ENCODE data around the gene PDF. TPM values are rescaled to one million over a fixed set of nuclear protein-coding genes. Genes with fewer than 3 reads are reported as not detected.

Gene PDF
- polyA plus RNA-seq, 10 donors = 2.3 to 7.1 (median 3.8) TPM

DNA sequence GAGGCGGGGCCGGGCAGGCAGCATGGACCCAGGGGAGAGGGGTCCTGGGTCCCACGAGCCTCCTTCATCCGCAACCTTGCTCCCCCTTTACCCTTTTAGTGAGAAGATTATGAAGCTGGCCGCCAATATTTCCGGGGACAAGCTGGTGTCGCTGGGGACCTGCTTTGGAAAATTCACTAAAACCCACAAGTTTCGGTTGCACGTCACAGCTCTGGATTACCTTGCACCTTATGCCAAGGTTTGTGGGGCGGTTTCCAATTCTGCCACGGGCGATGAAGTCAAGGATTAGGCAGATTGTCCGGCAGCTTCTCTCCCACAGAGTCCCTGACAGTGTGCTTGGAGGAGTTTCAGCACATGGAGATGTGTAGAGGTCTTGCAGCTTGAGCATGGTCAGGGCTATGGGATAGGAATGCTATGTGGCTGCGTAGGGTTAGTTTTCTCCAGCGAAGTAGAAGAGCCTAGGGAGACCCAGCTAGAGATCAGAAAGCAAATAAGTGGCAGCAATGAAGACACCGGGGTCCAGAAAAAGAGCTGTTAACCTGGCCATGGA lies 9.8 kb upstream of the PDF start:
- no peak for DNase-seq

DNA sequence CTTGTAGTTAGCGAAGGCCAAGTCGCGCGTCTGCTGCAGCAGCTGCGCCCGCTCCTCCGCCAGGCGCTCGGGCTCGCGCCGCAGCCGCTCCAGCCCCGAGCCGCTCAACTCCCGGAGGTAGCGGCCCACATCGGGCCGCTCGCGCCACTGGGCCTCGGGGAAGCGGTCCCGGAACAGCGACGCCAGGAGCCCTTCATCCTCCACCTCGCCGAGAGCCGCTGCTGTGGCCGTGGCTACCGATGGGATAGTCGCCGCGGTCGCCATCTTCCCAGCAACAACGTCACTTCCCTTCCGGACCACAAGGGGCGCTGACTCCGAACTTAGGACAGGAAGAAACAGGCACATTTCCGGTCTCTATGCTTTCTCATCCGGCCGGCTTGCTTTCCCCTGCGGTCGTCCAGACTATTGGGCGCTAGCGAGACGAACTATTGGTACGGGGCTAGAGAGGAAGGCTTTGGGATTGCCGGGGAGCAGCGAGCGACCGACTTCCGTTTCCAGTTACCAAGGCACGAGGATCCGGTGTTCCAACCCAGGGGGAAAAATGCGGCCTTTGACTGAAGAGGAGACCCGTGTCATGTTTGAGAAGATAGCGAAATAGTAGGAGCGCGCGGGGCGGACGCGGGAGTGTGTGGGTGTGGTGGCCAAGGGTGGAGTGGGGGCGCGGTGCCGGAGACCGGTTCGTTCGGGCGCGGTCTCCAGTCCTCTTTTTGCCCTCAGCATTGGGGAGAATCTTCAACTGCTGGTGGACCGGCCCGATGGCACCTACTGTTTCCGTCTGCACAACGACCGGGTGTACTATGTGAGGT lies 9.1 kb upstream of the PDF start, which contains the start of the genes COG8 and NIP7:
TSS of gene COG8 (minus strand) at position 276 of the 806 bp plus-strand sequence. CDS start at position 264, 12 bp downstream.
TSS of gene NIP7 (plus strand) at position 484 of the 806 bp plus-strand sequence. CDS start at position 542, 58 bp downstream.
- peak; percentile 98 to 99 (median 98) for DNase-seq

DNA sequence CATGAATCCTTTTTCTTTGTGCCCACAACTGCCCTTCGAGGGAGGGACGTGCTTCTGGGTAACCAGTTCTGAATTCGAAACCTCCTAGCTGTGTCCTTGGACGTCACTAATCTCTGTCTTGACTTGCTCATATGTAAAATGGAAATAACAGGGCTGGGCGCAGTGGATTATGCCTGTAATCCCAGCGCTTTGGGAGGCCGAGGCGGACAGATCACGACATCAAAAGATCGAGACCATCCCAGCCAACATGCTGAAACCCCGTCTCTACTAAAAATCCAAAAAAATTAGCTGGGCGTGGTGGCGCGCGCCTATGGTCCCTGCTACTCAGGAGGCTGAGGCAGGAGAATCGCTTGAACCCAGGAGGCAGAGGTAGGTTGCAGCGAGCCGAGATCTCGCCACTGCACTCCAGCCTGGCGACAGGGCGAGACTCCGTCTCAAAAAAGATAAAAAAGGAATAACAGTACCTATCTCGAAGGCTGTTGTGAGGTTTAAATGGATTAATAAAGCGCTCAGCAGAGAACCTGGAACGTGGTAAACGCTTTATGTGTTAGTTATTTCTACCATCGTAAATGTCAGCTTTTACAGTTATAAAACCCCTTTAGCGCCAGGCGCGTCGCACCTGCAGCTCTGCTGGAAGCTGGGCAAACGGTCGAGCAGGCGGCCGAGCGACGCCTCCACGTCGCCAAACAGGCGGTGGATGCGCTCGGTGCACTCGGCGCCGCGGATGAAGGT lies 8.3 kb upstream of the PDF start:
- DNase-seq = no peak

DNA sequence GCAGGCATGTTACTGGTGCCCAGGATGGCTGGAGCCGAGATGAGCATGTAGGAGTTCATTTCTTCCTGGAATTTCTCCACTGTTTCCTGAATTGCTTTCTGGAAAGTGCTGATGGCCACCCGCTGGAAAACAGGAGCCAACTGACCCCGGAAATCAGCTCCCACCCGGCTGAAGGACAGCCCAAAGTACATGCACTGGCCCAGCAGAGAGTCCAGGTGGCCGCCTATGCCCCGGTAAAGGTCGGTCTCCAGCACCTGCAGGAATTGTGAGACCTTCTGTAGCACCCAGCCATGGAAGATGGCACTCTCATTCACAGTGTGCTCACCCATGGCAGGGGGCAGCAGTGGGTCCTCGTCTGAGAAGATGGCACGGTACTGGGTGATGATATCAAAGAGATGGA lies 4.3 kb upstream of the PDF start:
- no peak for DNase-seq

DNA sequence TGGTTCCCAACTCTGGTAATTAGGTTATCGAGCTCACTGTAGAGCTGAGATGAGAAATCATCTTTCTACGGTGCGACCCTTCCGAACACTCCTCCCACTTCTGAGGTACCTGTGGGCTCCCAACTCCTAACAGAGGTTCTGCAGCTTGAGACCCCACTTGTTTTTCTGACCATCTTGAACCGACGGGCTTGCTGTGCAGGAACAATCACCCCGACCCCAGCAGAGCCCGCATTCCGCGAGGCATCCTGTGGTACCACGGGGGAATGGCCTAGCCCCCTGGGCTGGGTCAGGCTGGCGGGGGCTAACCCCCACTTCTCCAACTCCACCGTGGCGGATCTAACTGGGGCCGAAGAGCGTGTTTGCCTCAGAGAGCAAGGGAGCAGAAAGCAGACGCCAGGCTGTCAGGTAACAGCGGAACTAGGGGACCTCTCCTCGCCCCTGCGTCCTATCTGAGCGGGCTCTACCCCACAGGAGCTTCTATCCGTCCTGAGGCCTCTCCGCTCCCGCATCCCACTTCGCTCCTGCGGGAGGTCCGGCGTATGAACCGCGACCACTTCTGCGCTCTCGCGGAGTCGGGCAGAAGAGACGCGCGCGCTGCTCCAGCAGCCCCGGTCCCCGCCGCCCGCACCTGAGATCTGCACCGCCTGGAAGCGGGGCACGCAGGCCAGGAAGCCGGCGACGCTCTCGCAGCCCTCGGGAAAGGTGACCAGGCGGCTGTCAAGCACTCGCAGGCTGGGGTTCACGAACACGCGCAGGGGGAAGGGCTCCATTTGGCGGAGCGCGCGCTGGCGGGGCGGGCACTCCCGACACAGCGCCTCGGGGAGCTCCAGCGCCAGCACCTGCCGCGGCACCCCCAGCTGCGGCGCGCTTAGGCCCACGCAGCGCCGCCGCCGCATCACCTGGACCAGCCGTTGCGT lies 761 bp downstream of the PDF start:
- DNase-seq = no peak

DNA sequence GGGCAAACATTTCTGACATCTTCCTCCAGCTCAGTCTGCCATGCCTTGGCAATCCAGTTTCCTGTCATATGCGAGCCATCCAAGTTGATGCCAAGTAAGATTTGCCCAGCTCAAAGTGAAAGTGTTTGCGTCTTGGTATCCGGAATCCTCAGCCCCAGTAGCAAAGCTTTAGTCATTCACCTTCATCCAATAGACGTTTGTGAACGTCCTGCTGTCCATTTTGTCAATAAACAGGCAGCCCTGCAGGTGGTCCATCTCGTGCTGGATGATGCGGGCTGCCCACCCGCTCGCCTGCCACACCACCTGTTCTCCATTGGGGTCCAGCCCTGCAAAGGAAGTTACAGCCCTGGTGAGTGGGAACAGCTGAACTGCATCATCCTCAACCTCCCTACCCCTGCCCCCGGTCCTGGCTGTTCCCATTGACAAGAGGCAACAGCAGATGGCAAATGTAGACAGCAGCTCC lies 1.5 kb downstream of the PDF start:
- no peak for DNase-seq

DNA sequence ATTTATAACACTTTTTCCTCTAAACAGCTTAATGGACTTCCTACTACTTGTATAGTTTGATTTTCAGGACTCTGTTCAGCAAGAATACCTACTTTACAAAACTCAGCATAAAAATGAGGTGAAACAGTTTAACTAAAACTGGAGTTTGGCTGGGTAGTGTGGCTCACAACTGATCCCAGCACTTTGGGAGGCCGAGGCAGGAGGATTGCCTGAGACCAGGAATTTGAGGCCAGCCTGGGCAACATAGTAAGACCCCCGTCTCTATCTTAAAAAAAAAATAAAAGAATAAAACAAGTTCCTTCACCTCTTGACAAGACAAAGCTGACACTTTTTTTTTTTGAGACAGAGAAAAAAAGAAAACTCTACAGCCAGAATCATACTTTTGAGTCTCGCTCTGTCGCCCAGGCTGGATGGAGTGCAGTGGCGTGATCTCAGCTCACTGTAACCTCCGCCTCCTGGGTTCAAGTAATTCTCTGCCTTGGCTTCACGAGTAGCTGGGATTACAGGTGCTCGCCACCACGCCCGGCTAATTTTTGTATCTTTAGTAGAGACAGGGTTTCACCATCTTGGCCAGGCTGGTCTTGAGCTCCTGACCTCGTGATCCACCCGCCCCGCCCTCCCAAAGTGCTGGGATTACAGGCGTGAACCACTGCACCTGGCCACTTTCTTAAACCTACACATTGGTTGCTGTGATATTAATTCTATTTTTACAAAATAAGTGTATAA lies 2.6 kb downstream of the PDF start:
- no peak for DNase-seq

DNA sequence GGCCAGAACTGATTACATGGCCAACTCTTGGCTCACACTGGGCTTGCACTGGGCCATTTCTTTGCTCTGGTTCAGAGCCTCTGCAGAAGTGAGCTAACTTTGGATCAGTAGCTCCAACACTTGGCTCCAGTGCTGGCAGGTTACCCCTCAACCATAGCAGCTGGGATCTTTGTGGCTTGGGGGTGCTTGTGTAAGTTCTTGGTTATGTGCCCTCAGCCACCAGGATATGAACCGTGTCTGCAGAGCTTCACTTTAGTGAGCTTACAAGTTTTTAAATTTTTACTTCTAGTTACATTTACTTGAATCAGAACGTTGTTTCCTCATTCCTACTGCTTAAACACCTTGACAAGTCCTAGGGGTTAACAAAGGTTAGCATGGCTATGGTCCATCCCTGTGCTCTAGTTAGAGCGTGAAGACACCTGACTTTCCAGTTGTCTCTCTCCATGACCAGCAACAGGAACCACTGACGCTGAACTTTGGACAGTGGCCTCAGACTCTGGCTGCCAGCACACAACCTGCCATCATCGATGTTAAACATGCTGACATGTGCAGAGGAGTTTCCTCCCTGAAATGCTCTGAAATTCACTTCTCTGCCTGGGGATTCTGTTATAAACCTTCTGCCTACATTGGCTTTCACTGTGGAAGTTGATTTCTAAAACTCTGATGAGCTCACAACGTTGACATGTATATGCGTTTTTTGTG lies 4.1 kb downstream of the PDF start:
- no peak for DNase-seq

DNA sequence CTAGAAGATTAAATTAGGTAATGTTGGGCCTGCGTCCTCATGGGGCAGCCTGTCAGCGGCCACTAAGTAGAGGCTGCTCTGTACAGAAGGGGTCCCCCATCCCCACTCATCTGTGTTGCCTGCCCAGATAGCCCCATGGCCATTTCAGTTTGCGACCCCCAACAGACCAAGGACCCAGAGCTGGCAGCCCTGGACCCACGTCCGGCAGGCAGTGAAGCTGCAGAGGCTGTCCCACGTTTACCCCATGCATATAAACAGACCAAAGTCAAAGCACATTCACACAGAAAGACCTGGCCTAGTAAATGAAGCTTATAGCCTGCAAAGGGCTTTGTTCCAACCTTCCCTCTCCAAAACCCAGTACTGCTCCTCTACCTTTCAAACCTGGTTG lies 4.6 kb downstream of the PDF start:
- DNase-seq = no peak

DNA sequence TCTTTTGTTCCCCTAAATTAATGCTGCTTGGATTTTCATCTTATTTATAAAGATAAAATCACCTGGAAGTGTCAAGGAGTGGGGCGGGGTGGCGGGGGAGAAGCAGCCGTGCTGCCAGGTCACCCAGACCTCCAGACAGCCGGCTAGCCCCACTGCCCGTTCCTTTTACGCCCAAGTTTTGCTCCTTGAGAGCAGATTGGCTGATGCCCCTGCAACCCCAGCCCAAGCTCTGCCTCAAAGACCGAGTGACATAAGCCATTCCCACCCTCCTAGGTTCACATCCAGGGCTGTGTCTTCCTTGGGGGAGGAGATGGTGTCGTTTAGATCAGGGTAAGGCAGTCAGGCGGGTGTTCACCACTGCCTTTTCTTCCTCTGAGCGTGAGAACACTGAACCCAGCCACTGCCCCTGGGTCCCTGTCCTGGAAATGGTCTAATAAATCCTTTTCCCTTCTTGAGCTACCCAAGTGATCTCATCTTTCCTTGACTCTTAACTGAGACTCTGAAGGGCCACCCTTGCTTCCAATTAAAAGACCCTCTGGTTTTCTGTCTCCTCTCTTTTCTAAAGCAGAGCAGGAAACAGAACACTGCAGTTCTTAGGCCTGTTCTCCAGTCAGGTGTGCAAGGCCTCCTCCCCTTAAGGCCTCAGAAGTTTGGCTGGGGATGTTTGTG lies 5.7 kb downstream of the PDF start:
- DNase-seq = no peak

DNA sequence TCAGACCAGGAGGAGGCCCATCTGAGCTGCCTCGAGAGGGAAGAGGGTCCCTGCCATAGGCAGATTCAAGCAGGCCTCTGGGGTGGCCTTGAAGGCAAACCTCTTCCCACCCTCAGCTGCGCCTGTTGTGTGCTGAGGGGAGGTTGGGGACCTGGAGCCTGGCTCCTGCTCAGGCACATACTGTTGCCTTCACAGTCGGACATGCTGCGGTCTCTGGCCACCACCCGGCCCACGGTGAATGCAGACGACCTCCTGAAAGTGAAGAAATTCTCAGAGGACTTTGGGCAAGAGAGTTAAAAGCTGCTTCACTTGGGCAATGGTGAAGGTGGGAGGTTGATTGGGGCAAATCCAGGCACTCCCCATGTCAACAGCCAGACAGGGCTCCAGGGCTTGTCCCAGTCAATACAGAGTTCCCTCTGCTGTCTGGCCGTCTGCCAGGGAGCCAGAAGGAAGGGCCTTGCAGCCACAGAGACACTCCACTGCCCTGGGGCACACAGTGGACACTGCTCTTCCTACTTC lies 6.3 kb downstream of the PDF start:
- DNase-seq = peak in 1 of 3 donors; percentile 35

DNA sequence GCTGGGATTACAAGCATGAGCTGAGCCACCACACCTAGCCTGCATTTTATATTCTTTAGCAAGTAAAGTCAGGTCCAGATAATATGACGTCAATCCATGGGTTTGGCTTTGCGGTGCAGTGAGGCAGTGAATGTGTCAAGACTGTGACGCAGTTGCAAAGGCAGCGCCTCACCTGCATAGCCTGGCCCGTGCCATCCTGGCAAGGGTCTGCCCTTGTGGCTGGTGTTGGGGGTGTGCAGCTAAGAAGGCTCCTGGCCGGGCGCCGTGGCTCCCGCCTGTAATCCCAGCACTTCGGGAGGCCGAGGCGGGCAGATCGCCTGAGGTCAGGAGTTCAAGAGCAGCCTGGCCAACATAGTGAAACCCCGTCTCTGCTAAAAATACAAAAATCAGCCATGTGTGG lies 7.0 kb downstream of the PDF start:
- no peak for DNase-seq

DNA sequence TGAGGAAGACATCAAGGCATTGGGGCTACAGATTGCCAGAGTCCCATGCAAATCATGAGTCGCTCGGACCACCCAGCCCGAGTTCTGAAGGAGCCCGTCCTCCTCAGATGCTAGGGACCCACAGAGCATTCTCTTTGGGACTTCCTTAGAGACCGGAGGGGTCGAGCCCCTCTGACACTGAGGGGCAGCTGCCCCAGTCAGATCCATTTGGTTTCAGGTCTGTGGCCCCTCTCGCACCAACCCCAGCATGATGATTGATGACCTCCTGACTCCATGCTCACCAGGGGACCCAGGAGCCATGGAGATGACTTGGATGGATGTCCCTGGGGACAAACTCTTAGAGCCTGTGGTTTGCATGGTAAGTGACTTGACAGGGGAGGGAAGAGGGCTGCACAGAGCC lies 8.0 kb downstream of the PDF start:
- no peak for DNase-seq

DNA sequence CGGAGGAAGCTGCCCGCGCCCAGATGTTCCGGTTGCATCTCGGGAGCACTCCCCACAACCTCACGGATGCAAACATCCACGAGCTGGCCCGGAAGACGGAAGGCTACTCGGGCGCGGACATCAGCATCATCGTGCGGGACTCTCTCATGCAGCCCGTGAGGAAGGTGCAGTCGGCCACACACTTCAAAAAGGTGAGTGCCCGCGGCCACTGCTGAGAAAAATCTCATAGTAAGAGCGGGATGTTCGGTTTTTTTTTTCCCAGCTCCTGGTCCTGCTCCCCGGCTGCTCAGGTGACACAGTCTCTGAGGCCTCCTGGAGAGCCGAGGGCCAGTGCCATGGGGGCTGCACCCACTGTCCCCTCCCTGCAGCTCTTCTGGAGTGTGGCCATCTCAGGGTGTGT lies 9.3 kb downstream of the PDF start:
- no peak for DNase-seq

DNA sequence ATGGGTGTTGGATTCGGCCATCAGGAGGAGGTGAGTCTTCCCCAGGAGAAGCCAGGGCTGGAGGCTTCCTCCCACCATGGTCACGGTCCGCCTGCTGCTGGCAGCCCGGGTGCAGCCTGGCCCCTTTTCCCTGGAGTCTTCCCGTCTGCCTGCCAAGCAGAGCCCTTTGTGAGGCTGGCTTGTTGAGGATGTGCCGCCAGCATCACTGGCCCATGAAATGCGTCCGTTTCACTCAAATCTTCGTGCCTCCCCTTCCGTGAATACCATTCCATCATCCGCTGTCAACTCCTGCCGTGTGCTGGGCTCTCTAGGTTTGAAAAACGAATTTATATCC lies 9.7 kb downstream of the PDF start:
- DNase-seq = no peak

DNA sequence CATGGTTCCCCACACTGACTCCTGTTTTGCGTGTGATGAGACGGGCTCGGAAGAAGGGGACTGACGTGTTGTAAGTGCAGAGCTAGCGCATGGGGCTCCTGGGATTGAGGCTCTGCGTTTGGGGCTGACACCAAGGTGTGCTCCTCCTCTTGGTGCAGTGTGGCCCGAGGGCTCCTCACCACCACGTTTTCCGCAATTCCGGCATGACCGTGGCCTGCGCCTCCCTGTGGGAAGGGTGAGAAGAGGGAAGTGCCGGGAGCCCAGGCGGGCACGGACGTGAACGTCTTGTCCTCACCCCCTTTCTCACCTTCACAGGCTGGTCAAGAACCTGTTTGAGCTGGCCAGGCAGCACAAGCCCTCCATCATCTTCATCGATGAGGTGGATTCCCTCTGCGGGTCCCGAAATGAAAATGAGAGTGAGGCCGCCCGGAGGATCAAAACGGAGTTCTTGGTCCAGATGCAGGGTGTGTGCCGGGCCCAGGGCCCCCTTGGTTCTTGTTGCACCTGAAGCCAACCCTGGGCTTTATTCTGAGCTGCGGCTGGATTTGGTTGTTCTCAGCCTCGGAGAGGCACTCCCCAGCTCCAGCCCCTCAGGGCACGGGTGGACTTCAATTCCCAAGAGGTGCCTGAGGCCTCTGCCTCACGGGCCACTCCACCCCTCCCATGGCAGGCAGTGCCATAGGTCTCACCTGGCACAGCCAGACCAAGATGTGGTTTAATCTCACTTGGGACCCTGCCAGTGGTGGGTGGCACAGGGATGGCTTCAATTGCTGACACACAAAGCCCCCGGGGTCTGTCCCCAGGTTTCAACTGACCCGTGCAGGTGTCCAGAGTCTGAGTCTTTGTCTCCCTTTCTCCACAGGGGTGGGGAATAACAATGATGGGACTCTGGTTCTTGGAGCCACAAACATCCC lies 10.3 kb downstream of the PDF start:
- DNase-seq = no peak

DNA sequence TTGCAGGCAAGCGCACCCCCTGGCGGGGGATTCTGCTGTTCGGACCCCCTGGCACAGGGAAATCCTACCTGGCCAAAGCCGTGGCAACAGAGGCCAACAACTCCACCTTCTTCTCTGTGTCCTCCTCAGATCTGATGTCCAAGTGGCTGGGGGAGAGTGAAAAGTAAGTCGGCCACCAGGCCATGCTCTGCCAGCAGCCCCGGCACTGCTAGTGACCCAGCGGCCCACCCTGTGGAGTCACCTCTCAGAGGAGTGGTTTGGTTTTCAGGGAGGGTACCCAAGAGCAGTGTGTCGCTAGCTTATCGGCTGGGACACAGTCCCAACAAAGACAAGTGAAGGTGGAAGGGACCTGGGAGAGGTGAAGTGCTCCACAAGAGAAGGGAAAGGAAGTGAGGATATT lies 11.0 kb downstream of the PDF start:
- no peak for DNase-seq

DNA sequence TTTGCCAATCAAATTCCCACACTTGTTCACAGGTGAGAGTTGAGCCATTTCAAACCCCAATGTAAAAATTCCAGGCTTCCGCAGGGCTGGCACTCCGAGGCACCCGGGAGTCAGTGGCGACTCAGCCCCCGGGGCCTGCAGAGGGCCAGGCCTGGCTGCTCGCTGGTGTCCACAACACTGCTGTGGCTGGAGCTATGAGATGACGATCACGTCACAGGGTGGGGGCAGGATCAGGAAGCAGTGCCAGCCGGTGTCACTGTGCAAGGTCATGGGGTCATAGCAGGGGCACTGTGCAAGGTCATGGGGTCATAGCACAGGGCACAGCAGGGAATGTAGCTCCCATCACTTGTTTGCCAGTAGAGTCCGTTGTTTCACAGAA lies 11.5 kb downstream of the PDF start:
- DNase-seq = no peak
